Globus pallidus (tissue), 1 donor: Measurements from ENCODE around the gene TESK1.
"Not testable (repeated sequence)": the region's sequence is repeated elsewhere in the genome, so short reads cannot be mapped to it uniquely, and the experiment has no call there.

Experiments
- DNase-seq: peaks from one replicate; pipeline ENCODE4 v3.0.0-alpha.2; 2015; ENCODE audit warnings: low spot score

TESK1 gene

DNA sequence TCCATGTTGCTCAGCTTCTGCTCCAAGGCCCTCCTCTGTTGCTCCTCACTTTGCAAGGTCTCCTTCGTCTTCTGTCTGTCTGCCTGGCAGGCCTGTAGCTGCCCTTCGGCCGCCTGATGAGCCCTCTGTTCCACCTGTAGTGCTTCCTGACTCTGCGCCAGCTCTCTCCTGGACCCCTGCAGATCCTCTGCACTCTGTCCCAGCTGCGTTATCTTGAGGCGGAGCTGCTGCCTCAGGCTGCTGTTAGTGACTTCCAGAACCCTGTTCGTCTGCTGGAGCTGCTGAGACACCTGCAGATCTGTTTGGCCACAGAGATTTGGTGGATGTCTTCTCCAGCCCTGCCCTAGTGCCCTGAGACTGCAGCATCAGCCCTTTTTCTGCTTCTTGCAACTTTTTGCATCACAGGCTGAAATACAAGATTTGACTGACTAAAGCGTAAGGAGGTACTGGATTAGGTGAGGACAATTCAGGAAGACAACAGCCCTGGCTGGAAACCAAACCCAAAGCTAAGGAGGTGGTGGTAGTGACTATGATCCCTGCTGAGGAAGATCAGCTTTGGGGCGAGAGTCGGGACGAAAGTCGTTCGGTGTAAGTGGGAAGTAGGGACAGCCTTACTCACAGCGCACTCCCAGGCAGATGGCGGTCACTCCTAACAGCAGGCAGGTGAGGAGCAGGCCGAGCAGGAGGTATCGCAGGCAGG lies 11.1 kb downstream of the TESK1 start:
- DNase-seq: no peak

DNA sequence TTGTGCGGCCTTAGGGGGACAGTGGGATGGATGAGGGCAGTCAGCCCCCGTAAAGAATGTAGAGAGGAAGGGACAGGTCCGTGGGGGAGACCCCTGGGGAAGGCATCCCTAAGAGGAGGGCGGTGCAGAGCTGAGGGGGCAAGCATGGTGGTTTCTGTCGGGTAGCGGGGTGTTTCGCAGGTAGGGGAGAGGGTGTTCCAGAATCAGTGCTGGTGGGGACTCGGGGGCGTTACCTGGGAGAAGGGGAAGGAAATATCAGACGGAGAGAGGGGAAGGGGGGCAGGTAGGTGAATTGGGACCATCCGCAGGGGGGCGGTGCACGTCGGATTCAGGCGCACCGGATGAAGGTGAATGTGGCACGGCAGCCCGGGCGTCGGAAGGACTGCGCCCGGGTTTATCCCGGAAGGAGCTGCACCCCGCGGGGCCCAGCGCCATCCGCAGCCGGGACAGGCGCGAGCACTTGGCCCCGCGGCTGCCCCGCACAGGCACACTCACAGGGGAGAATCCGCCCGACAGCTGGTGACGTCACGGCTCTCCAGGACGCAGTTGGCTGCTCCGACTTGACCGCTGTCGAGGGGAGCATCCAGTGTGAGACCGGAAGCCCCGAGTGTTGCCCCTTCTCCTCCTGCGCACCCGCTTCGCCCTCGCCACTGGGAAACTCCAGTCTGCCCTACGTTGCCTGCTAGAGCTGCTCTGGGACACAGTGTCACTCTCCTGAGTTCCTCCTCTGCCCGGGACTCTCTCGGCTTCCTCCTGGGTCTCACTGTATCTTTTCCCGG lies 11.8 kb downstream of the TESK1 start:
- DNase-seq: peak; percentile 37

DNA sequence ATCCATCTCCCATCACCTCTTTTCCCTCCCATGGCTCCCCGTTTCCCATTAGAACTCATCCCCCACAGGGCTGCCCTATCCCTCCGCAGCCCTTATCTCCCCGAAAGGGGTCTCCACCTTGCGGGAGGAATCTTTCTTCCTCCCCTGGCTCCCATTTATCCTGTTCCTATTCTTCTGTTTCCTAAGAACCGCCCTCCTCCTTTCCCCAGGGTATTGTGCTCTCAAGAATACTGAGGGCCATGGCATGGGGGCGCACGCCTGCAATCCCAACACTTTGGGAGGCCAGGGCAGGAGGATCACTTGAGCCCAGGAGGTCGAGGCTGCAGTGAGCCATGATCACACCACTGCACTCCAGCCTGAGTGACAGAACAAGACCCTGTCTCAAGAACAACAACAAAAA lies 12.5 kb downstream of the TESK1 start:
- no peak for DNase-seq

DNA sequence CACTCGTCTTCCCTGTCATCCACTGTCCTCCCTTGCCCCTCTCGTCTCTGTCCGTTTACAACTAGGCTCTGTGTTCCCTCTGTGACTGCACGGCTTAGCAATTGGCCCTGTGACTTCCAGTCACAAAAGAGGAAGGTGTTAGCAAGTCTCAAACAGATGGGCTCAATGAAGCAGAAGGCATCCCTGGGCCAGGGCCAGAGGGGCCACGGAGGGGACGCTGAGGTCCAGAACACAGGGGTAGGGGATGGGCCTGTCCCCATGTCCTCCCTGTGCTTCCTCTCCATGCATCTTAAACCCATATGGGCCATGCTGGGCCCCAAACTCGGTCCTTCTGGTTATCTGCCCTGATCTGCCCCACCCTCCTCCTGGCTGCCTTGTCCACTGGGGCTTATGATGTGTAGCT lies 13.3 kb downstream of the TESK1 start, which contains the start of gene CD72:
Gene CD72, minus strand, starts transcription at position 89 of the 403 bp plus-strand sequence. CDS start 110 bp downstream, outside the sequence.
- DNase-seq: no peak

DNA sequence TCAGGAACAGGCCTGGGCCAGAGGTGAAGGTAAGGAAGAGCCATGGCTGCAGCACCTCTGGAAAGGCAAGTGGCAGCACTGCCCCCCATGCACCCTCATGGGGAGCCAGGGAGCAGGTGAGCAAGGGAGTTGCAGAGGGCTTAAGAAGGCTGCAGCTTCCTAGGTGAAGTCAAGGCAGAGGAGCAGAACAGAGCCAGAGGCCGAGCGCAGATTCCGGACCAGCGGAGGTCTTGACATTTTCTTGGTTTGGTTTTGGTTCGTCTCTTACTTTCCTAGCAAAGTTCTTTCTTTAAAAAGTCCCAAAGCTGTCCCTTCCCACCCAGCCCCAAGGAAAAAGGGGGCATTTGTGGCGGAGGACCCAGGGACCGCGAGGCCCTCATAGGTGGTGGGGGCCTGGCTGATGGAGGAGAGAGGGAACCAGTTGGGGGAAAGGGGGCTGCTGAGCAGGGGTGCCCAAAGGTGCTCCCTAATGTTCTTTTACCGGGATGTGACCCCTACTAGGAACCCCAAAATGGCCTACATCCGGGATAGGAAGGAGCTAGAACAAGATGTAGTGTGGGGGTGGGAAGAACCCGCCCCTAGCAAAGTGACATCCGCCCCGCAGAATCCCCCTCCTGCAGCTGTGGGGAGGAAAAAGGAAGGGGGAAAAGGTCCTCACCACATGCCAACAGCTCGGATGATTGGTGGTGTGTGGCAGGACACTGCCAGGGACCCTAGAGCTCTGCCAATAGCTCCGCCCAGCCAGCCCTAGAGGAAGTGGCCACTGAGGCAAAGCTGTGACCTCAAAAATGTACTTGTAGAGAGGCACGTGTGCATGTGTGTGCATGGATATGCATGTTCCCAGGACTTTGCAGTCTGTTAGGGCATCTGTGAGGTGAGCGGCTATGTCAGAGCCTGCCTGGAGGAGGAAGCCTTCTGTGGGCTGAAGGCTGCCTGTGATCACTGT lies 14.1 kb downstream of the TESK1 start:
- DNase-seq: no peak

DNA sequence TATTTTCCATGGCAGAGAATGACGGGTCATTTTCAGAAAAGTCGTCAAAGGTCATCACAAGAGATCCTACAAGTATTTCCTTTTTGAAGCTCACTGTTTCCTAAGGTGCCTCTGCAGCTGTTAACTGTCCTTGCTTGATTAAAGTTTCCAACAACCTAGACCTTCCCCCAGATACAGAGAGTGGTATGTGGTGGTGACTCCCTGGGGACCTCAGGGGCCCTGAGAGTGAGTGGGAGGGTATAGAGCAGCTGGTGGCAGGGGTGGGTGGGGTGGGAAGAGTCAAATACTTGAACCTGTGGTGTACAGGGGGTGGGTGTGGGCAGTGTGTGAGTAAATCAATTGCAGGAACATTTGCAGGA lies 14.7 kb downstream of the TESK1 start:
- no peak for DNase-seq

DNA sequence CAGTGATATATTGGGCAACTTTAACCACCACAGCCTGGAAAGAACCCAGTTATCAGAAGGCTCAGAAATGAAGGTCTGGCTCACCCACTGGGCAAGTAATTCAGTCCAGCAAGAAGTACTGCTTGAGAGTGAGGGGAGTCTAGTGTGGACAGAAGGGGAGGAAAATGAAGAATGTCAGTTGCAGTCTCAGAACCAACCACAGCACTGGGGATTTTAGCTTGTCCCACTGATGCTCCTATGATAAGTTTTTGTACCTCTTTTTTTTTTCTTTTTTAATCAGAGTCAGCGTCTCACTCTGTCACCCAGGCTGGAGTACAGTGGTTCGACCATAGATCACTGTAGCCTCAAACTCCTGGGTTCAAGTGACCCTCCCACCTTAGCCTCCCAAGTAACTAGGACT lies 22.5 kb downstream of the TESK1 start:
- DNase-seq: no peak

DNA sequence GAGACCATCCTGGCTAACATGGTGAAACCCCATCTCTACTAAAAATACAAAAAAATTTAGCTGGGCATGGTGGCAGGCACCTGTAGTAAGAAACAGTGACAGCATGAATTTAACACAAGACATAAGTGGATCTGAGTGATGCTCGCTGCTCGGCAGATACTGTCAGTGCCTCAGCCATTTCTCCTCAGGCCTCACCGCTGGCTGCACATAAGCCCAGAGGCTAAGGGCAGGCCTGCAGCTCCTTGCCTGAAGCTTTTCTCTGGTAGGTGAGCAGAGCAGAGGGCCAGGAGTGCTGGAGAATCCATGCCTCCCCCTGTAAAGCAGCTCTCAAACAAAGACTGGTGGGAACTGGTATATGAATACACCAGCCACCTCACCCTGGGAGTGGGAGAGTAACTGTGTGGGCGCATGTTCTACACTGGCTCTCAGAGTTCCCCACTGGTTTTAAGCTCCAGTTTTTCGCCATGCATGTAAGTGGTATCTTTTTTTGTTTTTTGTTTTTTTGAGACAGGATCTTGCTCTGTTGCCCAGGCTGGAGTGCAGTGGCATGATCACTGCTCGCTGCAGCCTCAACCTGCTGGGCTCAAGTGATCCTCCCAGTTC lies 23.4 kb downstream of the TESK1 start:
- no peak for DNase-seq

DNA sequence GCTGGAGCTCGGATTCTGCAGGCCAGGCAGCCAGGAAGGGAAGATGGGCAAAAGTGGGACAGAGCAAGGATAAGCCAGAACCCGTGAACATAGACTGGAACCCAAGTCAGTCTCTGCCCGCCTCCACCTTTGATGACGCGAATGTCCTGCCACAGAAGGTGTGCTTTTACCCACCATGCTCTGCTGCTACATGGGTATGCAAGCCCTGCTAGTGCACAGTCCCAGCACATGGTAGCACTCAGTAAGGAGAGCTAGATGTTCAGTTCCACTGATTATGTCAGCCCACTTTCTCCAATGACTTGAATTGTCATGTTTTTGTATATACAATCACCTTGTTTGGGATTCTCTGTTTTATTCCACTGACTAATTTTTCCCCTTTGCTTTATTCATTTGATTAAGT lies 24.5 kb downstream of the TESK1 start:
- no peak for DNase-seq

DNA sequence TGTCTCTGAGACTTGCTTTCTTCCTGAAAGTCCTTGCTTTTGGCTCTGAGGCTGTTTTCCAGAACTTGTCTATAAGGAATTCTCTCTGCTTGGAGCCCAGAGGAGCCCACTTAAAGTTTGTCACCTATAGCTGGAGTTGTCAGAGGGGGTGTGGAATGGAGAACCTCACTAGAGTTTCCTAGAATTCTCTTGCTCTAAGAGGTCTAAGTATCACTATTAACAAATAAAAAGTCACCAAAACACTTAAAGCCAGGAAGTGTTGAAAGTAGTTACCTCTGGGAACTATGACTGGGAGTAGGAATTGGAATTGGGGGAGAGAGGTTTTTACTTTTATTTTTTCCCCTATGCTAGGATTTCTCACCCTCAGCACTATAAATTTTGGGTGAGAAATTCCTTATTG lies 30.7 kb downstream of the TESK1 start:
- DNase-seq: no peak

DNA sequence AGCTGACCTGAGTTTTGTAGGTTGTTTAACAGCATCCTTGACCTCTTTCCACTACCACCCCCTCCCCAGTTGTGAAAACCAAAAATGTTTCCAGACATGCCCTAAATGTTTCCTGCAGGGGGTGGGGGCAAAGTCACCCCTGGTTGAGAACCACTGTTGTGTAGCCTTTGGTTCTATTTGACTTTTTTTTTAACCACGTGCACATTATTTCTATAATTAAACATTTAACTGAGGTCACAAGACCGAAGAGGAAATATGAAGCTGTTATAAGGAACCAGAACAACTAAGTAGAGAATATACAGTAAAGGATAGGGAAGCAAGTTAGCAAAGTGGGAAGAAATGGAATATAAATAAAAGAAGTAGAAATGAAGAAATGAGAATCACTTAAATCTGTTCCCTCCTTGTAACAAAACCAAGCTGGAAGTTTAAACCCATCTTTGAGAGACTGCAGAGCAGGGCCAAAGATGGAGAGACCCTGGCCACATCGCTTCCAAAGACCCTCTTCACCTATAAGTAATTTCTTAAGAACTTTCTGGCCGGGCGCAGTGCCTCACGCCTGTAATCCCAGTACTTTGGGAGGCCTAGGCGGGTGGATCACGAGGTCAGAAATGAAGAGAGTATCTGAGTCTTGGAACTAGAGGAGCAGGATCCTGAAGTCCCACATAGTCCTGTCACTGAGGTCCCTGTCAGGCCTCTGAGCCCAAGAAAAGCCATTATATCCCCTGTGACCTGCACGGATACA lies 31.2 kb downstream of the TESK1 start:
- no peak for DNase-seq

DNA sequence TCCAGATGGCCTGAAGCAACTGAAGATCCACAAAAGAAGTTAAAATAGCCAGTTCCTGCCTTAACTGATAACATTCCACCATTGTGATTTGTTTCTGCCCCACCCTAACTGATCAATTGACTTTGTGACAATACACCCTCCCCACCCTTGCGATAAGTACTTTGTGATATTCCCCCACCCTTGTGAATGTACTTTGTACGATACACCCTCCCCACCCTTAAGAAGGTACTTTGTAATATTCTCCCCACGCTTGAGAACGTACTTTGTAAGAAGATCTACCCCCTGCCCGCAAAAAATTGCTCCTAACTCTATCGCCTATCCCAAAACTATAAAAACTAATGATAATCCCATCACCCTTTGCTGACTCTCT lies 31.8 kb downstream of the TESK1 start:
- DNase-seq: not testable (repeated sequence)

DNA sequence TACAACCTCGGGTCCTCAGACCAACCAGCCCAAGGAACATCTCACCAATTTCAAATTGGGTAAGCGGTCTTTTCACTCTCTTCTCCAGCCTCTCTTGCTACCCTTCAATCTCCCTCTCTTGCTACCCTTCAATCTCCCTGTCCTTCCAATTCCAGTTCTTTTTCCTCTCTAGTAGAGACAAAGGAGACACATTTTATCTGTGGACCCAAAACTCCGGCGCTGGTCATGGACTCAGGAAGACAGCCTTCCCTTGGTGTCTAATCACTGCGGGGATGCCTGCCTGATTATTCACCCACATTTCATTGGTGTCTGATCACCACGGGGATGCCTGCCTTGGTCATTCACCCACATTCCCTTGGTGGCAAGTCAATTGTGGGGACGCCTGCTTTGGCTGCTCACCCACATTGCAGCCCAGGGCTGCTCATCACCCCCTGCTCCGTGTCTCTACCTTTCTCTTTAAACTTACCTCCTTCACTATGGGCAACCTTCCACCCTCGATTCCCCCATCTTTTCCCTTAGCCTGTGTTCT lies 32.4 kb downstream of the TESK1 start:
- DNase-seq: not testable (repeated sequence)

DNA sequence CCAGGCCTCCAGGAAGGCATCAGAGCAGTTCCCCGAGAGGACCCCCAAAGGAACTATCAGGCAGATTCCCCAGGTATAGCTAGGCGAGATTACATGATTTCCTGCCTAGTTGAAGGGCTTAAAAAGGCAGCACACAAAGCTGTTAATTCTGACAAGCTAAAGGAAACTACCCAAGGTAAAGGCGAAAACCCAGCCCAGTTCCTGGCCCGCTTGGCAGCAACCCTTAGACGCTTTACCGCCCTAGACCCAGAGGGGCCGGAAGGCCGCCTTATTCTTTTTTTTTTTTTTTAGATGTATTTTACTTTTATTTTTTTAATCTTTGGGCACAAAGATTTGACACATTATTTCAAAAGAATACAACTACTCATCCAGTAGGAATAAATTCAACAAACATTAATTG lies 33.7 kb downstream of the TESK1 start:
- DNase-seq: not testable (repeated sequence)

DNA sequence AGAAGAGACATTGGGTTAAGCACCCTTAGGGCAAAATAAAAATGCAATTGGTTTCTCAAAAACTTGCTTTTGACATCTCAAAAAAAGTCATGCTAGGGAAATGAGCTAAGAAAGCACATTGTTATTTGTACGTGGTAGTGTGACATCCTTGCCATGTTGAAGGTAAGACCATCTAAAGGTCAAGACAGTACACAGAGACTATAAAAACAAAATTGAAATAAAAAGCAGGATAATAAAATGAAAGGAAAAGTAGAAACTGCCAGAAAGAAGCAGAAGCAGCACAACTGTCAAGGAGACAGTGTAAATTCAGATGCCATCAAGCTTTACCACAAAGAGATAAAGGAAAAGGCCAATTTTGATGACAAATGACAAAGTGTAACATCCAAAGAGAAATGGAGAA lies 34.2 kb downstream of the TESK1 start:
- DNase-seq: not testable (repeated sequence)

DNA sequence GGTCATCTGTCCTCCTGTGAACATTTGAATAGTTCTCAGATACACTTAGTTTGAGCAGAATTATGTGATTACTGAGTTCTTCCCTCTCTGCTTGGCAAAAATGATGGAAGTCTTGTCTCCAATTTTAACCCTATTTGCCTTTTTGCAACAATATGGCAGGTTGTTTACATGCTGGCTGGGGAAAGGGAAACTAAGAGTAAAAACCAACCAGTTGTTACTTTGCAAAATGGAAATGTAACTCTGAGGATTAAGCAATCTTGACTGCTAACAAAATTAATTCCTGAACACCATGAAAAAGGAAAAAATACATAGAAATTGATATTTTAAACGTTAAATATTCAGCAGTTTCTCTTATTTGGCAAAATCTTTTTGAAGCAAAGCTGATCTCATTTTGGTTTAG lies 34.6 kb downstream of the TESK1 start:
- DNase-seq: no peak

DNA sequence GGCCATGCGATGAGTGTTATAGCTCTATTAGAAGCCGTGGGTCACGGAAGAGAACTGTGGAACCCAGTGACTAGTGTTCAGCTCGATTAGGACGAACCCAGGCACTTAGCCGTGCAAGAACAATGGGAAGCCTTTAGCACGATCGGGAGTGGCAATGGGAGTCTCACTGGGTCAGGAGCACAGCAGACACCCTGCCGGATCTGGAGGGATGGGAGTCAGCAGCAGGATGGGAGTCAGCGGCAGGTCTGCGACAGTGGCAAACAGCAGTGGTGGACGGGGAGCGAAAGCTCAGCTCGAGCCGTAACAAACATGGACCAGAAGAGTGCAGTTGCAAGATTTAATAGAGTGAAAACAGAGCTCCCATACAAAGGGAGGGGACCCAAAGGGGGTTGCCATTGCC lies 35.4 kb downstream of the TESK1 start:
- not testable (repeated sequence) for DNase-seq

DNA sequence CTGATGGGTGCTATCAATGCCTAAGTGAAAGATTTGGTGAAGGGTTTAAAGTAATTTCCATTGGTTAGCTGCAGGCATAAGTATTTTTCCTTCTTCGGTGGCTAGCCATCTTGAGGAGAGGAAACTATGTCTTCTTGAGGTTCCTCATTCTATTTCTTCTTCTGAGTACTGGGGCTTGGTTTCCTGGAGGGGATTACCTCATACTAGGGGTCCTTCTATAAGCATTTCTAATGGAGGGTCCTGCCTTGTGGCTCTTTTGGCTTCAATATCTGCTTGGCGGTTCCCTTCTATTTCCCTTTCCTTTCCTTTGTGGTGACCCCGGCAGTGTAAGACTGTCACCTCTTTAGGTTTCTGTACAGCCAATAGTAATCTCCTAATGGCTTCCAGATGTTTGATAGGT lies 36.4 kb downstream of the TESK1 start:
- DNase-seq: not testable (repeated sequence)

DNA sequence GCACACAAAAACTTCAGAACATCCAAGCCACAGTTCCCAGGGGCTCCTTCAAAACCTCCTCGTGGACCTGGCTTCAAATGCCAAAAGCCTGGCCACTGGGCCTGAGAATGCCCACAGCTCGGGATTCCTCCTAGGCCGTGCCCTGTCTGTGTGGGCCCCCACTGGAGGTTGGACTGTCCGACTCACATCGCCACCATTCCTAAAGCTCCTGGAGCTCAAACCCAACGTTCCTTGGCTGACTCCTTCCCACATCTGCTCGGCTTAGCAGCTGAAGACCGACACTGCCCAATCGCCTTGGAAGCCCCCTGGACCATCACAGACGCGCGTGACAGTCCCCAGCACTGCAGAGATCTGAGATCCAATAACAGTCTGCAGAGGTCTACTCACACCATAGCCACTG lies 38.0 kb downstream of the TESK1 start:
- DNase-seq: no peak

DNA sequence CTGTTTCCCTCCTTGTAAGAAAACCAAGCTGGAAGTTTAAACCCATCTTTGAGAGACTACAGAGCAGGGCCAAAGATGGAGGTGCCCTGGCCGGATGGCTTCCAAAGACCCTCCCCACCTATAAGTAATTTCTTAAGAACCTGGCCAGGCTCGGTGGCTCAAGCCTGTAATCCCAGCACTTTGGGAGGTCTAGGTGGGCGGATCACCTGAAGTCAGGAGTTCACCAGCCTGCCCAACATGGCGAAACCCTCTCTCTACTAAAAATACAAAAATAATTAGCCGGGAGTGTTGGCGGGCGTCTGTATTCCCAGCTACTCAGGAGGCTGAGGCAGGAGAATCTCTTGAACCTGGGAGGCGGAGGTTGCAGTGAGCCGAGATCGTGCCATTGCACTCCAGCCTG lies 40.7 kb downstream of the TESK1 start:
- DNase-seq: not testable (repeated sequence)

DNA sequence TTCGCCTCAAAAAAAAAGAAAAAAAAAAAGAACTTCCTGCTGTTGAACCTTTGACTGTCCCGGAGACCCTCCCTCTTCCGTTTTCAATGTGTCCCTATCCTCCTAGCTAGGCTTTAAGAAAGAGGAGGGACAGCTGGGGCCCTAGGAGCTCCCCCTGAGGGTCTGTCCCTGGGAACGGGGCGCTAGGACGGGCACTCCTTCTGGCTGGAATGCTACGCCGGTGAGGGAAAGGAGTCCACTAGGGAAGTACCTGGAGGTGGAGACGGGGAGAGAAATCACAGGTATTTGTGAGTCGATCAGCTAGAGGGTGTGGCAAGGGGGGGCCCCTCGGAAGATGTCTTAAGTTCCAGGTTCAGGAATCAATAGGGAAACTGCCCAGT lies 41.1 kb downstream of the TESK1 start:
- DNase-seq: no peak
